Erythroblast (primary cell): ENCODE data around the gene GLIS1.

Experiments
- GATA1 ChIP-seq: IDR thresholded peaks from 2 replicates; pipeline ENCODE4 v1.6.1; 2011; ENCODE audit warnings: low read depth, mild to moderate bottlenecking, control low read depth, low read length, moderate library complexity
- POLR2A ChIP-seq: IDR thresholded peaks from 2 replicates; pipeline ENCODE4 v1.6.1; 2011; ENCODE audit warnings: mild to moderate bottlenecking, low read length

DNA sequence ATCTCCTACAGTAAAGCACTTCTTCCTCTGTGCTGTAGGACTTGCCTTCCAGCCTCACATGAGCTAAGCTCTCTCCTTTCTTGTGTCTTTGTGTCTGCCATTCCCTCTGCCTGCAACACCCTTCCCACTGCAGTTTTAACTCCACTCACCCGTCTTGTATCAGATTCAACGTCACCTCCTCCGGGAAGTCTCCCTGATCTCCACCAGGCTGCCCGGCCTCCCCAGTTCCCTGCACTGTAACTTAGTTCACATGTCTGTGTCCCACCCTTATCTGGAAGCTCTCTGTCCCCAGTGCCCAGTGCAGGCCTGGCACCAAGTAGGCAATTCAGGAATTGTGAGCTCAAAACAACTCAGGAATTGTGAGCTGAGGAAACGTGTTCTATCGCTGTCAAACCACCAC is 96.4 kb downstream of the GLIS1 start:
- TF ChIP-seq POLR2A (no peak), GATA1 (no peak)
